GM08714 (cell line): Measurements from ENCODE around the gene GATA3.

Experiments used
- H3K4me3 ChIP-seq: fragments of 200-500 bp; sonication (Bioruptor generic); 2 replicates; pipeline ENCODE4 v1.5.1; 2014; ENCODE audit warnings: mild to moderate bottlenecking, low read length, inconsistent platforms
- ZNF274 ChIP-seq: IDR thresholded peaks from 2 replicates; pipeline ENCODE4 v1.6.1; 2012; ENCODE audit warnings: mild to moderate bottlenecking, low read depth, low read length

Gene GATA3

GRCh38 chr10:8074881-8075280, 20.4 kb downstream of the GATA3 start:
- no peak for TF ChIP-seq ZNF274
- no peak overlapping the region for H3K4me3 ChIP-seq

GRCh38 chr10:8075282-8076260, 21.1 kb downstream of the GATA3 start:
- no peak overlapping the region for H3K4me3 ChIP-seq
- TF ChIP-seq ZNF274, result no peak

- H3K4me3 ChIP-seq, result no peak overlapping the region
- no peak for TF ChIP-seq ZNF274
Measured at GRCh38 chr10:8076933-8077332, 22.4 kb downstream of the GATA3 start.

DNA sequence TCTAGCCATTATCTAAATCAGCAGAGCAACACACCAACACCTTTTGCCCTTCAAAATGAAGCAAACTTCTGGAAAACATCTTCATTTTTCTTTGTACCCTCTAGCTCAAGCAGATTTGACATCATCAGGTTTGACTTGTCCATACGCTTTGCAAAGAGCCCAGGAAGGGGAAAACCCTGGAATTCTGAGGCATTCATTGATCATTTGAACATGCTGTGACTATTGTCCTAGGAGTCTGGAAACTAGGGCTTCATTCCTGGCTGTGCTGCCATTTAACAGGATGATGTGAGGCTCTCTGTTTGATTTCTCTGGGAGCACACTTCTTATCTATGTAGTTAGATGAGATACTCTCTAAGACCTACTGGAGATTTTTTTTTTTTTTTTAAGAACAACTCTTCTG, 23.5 kb downstream of the GATA3 start:
- no peak overlapping the region for H3K4me3 ChIP-seq
- no peak for TF ChIP-seq ZNF274

DNA sequence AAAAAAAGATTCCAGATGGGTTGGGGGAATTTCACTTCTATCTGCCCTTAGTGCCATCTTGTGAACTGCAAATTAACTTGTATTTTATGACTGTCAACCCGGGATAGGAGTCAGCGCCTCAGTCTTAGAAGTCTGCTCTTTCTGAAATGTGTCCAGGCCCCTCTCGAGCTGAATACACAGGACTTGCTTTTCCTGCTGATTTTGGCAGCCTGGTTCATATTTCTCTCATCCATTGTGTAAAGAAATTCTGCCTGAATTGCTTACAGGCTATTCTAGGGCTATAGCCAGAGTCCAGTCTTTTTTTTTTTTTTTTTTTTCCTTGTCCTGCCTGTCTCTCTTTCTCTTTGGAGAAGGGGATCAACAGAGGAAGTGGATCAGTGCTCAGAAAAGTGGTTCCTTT, 24.6 kb downstream of the GATA3 start:
- H3K4me3 ChIP-seq, result no peak overlapping the region
- TF ChIP-seq ZNF274, result no peak

GRCh38 chr10:8084799-8085198, 30.3 kb downstream of the GATA3 start:
- TF ChIP-seq ZNF274, result no peak
- H3K4me3 ChIP-seq, result no peak overlapping the region

- no peak overlapping the region for H3K4me3 ChIP-seq
- no peak for TF ChIP-seq ZNF274
Measured at GRCh38 chr10:8085251-8085650, 30.8 kb downstream of the GATA3 start.

DNA sequence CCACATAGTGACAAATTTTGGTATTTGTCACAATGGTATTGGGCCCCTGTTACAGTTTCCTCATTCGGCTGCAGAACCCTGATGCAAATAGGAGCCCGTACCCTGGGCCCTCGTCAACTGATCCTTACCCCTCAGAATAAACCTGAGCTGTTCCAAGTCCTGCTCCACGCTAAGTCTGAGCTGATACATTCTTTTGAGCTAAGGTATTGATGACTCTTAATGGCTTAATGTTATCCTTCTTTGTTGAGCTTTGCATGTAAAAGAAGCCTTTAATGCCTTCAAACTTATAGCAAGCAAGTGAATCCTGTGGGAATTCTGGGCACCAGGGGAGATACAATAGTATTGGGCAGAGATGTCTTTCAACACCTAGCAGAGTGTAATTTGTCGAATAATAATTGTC, 31.8 kb downstream of the GATA3 start:
- no peak for TF ChIP-seq ZNF274
- no peak overlapping the region for H3K4me3 ChIP-seq

DNA sequence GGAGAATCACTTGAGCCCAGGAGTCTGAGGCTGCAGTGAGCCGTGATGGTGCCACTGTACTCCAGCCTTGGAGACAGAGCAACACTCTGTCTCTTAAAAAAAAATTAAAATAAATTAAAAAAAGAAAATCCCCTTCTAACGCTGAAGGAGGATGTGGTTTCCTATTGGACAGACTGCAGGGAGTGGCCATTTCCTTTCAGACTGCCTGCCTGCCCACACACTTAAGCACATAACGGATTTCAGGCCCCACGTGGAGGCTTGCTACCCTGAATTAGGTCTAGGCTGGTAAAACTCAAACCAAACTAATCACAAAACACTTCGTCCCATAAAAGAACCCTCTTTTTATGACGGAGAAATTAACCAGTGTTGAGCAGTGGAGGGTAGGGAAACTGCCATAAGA, 34.0 kb downstream of the GATA3 start:
- no peak for TF ChIP-seq ZNF274
- H3K4me3 ChIP-seq, result no peak overlapping the region

- H3K4me3 ChIP-seq, result no peak overlapping the region
- TF ChIP-seq ZNF274, result no peak
Measured at GRCh38 chr10:8092428-8092827, 37.9 kb downstream of the GATA3 start.

DNA sequence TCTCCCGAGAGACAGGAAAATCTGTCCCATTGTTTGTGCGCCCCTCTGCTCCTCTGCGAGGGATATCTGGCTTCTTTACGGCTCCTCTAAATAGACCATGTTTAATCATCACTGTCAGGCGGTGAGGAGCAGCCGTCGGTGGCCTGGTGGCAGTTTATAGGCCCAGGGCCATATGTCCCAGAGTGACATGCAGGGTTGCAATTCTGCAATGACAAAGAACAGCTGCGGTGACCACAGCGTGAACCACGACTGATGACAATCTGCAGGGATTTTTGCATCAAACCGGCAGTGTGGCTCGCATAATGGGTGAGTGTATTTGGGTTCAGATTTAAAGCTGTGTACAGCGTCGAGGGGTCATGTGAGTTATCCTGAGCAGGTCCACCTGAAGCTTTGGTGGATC, 41.5 kb downstream of the GATA3 start:
- no peak for TF ChIP-seq ZNF274
- no peak overlapping the region for H3K4me3 ChIP-seq

DNA sequence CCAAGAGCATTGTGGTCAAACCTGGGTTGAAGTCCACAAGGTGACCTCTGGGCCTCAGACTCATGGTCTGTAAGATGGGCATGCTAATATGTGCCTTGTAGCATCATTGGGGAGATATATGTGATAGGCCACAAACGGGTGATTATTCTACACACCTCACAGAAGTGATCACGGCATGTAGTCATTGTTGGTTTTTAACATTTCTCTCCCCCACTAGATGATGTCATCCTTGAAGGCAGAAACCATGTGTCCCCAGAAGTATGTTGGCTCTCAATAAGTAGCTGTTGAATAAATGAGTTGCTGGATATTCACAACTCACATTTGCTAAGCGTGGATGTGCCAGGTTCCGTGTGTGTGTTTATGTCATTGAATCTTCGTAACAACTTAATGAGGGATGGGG, 42.4 kb downstream of the GATA3 start:
- H3K4me3 ChIP-seq, result no peak overlapping the region

DNA sequence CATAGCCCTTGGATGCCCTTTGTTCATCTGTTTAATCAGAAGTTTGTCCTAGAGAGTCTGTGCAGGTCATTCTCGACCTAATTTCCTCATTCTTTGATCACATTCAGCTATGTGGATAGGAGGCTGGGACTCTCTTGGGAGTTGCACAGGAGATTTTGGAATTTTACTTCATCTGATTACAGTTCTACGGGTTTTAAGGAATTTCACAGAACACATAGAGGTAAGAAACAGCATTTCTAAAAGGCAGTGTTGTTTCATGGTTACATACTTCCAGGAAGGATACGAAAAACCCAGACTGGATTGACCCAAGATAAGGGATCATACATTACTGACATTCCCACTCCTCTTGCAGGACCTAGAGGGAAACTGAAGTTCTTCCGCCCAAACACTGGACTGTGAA, 45.9 kb downstream of the GATA3 start:
- TF ChIP-seq ZNF274, result no peak
- H3K4me3 ChIP-seq, result no peak overlapping the region

More for the DNA sequence above, 42.4 kb downstream of the GATA3 start:
- no peak for TF ChIP-seq ZNF274

GRCh38 chr10:8102708-8103401, 48.4 kb downstream of the GATA3 start:
- TF ChIP-seq ZNF274, result no peak
- no peak overlapping the region for H3K4me3 ChIP-seq

GRCh38 chr10:8103543-8103942, 49.1 kb downstream of the GATA3 start:
- no peak for TF ChIP-seq ZNF274
- no peak overlapping the region for H3K4me3 ChIP-seq
